ENCODE results near the gene YWHAH. TPM values are rescaled to one million over a fixed set of nuclear protein-coding genes. Genes with fewer than 3 reads are reported as not detected.

YWHAH gene
- total and polyA plus RNA-seq, 2 donors (not counting 1 experiment from before 2014, with no cell fraction given), result 32.6 to 51.1 TPM

DNA sequence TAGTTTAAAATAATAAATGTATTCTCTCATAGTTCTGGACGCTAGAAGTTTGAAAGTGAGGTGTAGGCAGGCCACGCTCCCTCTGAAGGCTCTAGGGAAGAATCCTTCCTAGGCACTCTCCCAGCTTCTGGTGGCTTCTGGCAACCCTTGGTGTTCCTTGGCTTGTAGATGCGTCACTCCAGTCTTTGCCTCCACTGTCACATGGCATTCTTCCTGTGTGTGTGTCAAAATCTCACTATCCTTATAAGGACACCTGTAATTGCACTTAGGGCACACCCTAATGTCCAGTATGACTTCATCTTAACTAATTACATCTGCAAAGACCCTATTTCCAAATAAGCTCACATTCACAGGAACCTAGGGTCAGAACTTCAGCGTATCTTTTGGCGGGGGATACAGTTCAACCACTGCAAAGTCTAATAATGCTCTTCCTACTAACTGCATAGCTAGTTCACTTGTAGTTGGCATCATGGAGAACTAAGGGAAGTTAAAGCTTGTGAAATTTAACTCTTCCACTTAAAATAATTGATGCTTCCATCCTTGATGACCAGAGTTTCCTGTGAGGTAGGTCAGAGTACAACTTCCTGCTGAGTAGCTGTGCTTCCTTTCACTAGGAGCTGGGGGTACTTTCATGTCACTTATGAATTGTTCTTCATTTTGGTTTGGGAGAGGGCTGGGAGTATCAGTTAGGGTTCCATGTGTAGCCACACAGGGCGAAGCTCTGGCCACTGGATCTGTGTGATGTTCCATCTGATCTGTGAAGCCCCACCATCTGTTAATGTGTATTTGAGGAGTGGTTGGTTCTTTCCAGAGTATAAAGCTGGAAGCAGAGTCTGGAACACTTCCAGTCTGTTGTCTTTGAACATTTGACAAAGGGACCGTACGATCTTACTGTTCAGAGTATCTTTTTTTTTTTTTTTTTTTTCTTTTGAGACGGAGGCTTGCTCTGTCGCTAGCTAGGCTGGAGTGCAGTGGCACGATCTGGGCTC is 10.5 kb downstream of the YWHAH start:
- Histone ChIP-seq H3K4me2 (replicated peaks; ENCODE audit: low read depth, low read length, poor library complexity, severe bottlenecking) (no peak overlapping the region), H3K27ac (ENCODE audit: low read length in 2 of 2) (no peak overlapping the region), H3K9ac (ENCODE audit: low read length) (no peak overlapping the region), H3K27me3 (replicated peaks in 1 of 4; ENCODE audit: control extremely low read depth in 1 of 4, control insufficient read depth in 3 of 4, insufficient read depth in 4 of 4, low read length in 3 of 4) (no peaks in the 10 kb centered on the region), H2AFZ (ENCODE audit: insufficient read depth, low read depth, low read length, poor library complexity, severe bottlenecking) (no peak overlapping the region), H3K79me2 (ENCODE audit: control insufficient read depth, insufficient read depth, low read length) (peaks cover 57% of the 10 kb centered on the region), H3K36me3 (replicated peaks in 1 of 2; ENCODE audit: control extremely low read depth in 1 of 2, control insufficient read depth in 1 of 2, extremely low read depth in 1 of 2, insufficient read depth in 2 of 2, low read length in 1 of 2) (peaks cover 2 to 46% of the 10 kb centered on the region in 2 experiments), H3K4me3 (ENCODE audit: control extremely low read depth in 1 of 5, extremely low read depth in 1 of 5, insufficient read depth in 1 of 5, low read depth in 2 of 5, low read length in 4 of 5) (no peak overlapping the region), H4K20me1 (ENCODE audit: control insufficient read depth, insufficient read depth, low read length, poor library complexity, severe bottlenecking) (peaks cover 19% of the 10 kb centered on the region), H3K4me1 (ENCODE audit: control insufficient read depth in 2 of 2, insufficient read depth in 2 of 2, low read length in 2 of 2) (no peaks in the 10 kb centered on the region), H3K9me3 (ENCODE audit: control extremely low read depth in 1 of 3, control insufficient read depth in 2 of 3, insufficient read depth in 1 of 3, low read length in 2 of 3) (no peaks in the 10 kb centered on the region)
- Mint-ChIP-seq H3K27ac (no peak overlapping the region), H3K4me1 (peaks cover 25% of the 10 kb centered on the region), H3K27me3 (no peaks in the 10 kb centered on the region), H3K9me3 (ENCODE audit: insufficient read depth) (no peaks in the 10 kb centered on the region), H3K4me3 (no peak overlapping the region)
- POLR2A ChIA-PET, result interaction anchor here (0.7 kb wide), 1 partner anchor 36 kb away, joined by 3 read pairs; no protein-coding TSS in a partner anchor
- TF ChIP-seq, protein P1, sequence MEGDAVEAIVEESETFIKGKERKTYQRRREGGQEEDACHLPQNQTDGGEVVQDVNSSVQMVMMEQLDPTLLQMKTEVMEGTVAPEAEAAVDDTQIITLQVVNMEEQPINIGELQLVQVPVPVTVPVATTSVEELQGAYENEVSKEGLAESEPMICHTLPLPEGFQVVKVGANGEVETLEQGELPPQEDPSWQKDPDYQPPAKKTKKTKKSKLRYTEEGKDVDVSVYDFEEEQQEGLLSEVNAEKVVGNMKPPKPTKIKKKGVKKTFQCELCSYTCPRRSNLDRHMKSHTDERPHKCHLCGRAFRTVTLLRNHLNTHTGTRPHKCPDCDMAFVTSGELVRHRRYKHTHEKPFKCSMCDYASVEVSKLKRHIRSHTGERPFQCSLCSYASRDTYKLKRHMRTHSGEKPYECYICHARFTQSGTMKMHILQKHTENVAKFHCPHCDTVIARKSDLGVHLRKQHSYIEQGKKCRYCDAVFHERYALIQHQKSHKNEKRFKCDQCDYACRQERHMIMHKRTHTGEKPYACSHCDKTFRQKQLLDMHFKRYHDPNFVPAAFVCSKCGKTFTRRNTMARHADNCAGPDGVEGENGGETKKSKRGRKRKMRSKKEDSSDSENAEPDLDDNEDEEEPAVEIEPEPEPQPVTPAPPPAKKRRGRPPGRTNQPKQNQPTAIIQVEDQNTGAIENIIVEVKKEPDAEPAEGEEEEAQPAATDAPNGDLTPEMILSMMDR (IDR thresholded peaks at IDR 0.05), result no peak
- no peak for TF ChIP-seq EZH2 (IDR thresholded peaks at IDR 0.05; ENCODE audit: borderline replicate concordance, insufficient read depth, low read depth, low read length, poor library complexity, severe bottlenecking)
- no peak for DNase-seq
- WGBS (ENCODE audit: insufficient coverage), result 98% methylated on average over 7 of the region's 11 CpGs
- intact Hi-C loops (cut with micrococcal nuclease), result no loop called here
- CTCF ChIA-PET, result interaction anchor here (0.7 to 2.3 kb wide), 3 partner anchors 16 to 278 kb away, joined by 4 to 14 read pairs (median 5); no protein-coding TSS in a partner anchor
- ATAC-seq (ENCODE audit: low read depth), result no peak

DNA sequence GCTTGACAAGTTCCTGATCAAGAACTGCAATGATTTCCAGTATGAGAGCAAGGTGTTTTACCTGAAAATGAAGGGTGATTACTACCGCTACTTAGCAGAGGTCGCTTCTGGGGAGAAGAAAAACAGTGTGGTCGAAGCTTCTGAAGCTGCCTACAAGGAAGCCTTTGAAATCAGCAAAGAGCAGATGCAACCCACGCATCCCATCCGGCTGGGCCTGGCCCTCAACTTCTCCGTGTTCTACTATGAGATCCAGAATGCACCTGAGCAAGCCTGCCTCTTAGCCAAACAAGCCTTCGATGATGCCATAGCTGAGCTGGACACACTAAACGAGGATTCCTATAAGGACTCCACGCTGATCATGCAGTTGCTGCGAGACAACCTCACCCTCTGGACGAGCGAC is 12.0 kb downstream of the YWHAH start:
- TF ChIP-seq, protein P1 (IDR thresholded peaks at IDR 0.05), result no peak
- no peak for TF ChIP-seq EZH2 (IDR thresholded peaks at IDR 0.05; ENCODE audit: borderline replicate concordance, insufficient read depth, low read depth, low read length, poor library complexity, severe bottlenecking)
- no peaks in the 10 kb centered on the region for H3K9me3 Mint-ChIP-seq (ENCODE audit: insufficient read depth)
- H3K4me3 Mint-ChIP-seq, result no peak overlapping the region
- no peak overlapping the region for H3K4me2 ChIP-seq (replicated peaks; ENCODE audit: low read depth, low read length, poor library complexity, severe bottlenecking)
- H3K27ac Mint-ChIP-seq, result no peak overlapping the region
- ATAC-seq (ENCODE audit: low read depth) (no peak), DNase-seq (no peak)
- intact Hi-C loops (cut with micrococcal nuclease), result no loop called here
- no peak overlapping the region for H3K4me3 ChIP-seq (ENCODE audit: control extremely low read depth in 1 of 5, extremely low read depth in 1 of 5, insufficient read depth in 1 of 5, low read depth in 2 of 5, low read length in 4 of 5)
- ChIA-PET CTCF (interaction anchor here (2.3 kb wide), 1 partner anchor 14 kb away, joined by 14 read pairs; no protein-coding TSS in a partner anchor), POLR2A (interaction anchor here (0.5 kb wide), 1 partner anchor 37 kb away, joined by 4 read pairs; no protein-coding TSS in a partner anchor)
- H3K4me1 ChIP-seq (ENCODE audit: control insufficient read depth in 2 of 2, insufficient read depth in 2 of 2, low read length in 2 of 2), result no peaks in the 10 kb centered on the region
- no peak overlapping the region for H3K27ac ChIP-seq (ENCODE audit: low read length in 2 of 2)
- peaks cover 43% of the 10 kb centered on the region for H3K79me2 ChIP-seq (ENCODE audit: control insufficient read depth, insufficient read depth, low read length)
- H4K20me1 ChIP-seq (ENCODE audit: control insufficient read depth, insufficient read depth, low read length, poor library complexity, severe bottlenecking), result peaks cover 19% of the 10 kb centered on the region
- peaks cover 23% of the 10 kb centered on the region for H3K4me1 Mint-ChIP-seq
- H3K9me3 ChIP-seq (ENCODE audit: control extremely low read depth in 1 of 3, control insufficient read depth in 2 of 3, insufficient read depth in 1 of 3, low read length in 2 of 3), result no peaks in the 10 kb centered on the region
- H3K27me3 ChIP-seq (replicated peaks in 1 of 4; ENCODE audit: control extremely low read depth in 1 of 4, control insufficient read depth in 3 of 4, insufficient read depth in 4 of 4, low read length in 3 of 4), result no peaks in the 10 kb centered on the region
- 97% methylated on average over 12 of the region's 12 CpGs for WGBS (ENCODE audit: insufficient coverage)
- H3K9ac ChIP-seq (ENCODE audit: low read length), result no peak overlapping the region
- no peaks in the 10 kb centered on the region for H3K27me3 Mint-ChIP-seq
- H2AFZ ChIP-seq (ENCODE audit: insufficient read depth, low read depth, low read length, poor library complexity, severe bottlenecking), result no peak overlapping the region
- H3K36me3 ChIP-seq (replicated peaks in 1 of 2; ENCODE audit: control extremely low read depth in 1 of 2, control insufficient read depth in 1 of 2, extremely low read depth in 1 of 2, insufficient read depth in 2 of 2, low read length in 1 of 2), result peaks cover 2 to 37% of the 10 kb centered on the region in 2 experiments
